ENCODE measurements around the gene VSX1.

- TF ChIP-seq EZH2 (IDR thresholded peaks at IDR 0.05; ENCODE audit: low read length, missing control alignments): no peak
- TF ChIP-seq CTCF (conservative IDR thresholded peaks at IDR 0.05 in 1 of 2, IDR thresholded peaks at IDR 0.05 in 1 of 2; ENCODE audit: low read depth in 1 of 2, low read length in 2 of 2): no peak
Measured at GRCh38 chr20:25127761-25128537, 46.0 kb upstream of the VSX1 start.
